ENCODE measurements around the gene MIGA2. TPM values are rescaled to one million over a fixed set of nuclear protein-coding genes. Genes with fewer than 3 reads are reported as not detected.
A peak's percentile ranks its signal among the peaks of the same experiment; 100 is the strongest.

MIGA2 gene
- total and polyA plus RNA-seq, 7 donors: 8.4 to 18.1 (median 13.7) TPM

DNA sequence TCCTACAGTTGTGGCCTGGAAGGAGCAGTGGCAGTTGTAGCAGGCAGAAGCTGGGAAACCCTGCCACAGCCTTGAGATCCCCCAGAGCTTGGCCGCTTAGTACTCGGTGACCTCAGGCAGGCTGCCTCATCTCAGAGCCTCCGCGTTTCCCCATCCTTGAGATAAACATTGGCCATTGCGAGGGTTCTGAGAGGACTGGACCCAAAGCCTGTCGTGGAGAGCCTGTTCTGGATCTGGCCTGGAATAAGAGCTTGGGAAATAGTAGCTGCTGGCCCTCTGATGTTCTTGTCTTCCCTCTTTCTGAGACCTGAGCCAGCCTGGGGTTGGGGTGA is 1.3 kb downstream of the MIGA2 start:
- Histone ChIP-seq H3K9me3 (no peaks in the 10 kb centered on the region), H3K4me1 (peaks cover 16% of the 10 kb centered on the region), H3K4me3 (peak overlapping the region; percentile 94), H3K27me3 (ENCODE audit: insufficient read depth in 3 of 3, low read length in 2 of 3) (no peaks in the 10 kb centered on the region), H3K36me3 (ENCODE audit: insufficient read depth in 1 of 2, low read depth in 1 of 2) (peaks cover 0 to 25% of the 10 kb centered on the region in 2 donors), H3K27ac (peak overlapping the region; percentile 23)
- TF ChIP-seq CTCF (IDR thresholded peaks at IDR 0.05): no peak
- ATAC-seq: no peak
- 38 to 55% (median 43%) methylated on average over 6 of the region's 6 CpGs for WGBS, 3 donors
- intact Hi-C loops (cut with DNase I): loop anchor here (5.0 kb wide), 2 partner anchors 35 to 45 kb away; partner anchors contain the start of gene DOLPP1 (in 1 of the 2)
- no peak for DNase-seq

DNA sequence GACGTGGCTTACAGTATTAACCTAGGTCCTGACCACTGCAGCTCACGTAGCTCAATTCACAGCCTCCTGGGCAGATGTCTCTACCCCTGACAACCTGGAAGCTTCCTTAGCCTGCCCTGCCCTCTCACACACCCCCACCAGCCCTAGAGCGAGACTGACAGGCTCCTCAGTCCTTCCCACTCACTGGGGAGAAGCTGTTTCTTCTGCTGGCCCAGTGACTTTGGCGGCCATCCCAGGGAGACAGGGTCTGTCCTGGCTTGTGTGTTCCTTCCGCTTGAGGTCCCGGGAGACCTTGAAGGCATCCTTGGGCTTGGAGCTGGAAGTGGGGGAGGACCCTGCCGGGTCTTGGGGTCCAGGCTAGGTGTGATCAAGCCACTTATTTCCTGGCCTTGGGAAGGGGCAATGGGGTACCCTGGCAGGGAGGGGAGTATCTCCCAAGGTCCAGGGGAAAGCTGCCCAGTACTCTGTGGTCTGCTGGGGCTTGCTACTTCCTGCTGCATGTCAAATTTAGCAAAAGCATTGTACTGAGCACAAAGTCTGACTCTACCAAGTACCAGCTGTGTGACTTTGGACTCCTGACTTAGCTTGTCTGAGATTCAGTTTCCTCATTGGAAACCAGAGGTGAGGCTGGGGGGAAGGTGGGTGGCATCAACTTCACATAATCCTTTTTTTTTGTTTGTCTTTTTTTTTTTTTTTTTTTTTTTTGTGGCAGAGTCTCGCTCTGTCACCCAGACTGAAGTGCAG is 1.9 kb downstream of the MIGA2 start:
- intact Hi-C loops (cut with DNase I): loop anchor here (5.0 kb wide), 2 partner anchors 34 to 44 kb away; partner anchors contain the start of gene DOLPP1 (in 1 of the 2)
- Histone ChIP-seq H3K27ac (peak overlapping the region; percentile 23), H3K4me3 (peak overlapping the region; percentile 94), H3K4me1 (peaks cover 16% of the 10 kb centered on the region), H3K9me3 (no peaks in the 10 kb centered on the region), H3K27me3 (ENCODE audit: insufficient read depth in 3 of 3, low read length in 2 of 3) (no peaks in the 10 kb centered on the region), H3K36me3 (ENCODE audit: insufficient read depth in 1 of 2, low read depth in 1 of 2) (peaks cover 0 to 31% of the 10 kb centered on the region in 2 donors)
- TF ChIP-seq CTCF (IDR thresholded peaks at IDR 0.05): no peak
- DNase-seq (peak in 1 of 2 donors; percentile 66), ATAC-seq (no peak)
- WGBS, 3 donors: 47 to 61% (median 60%) methylated on average over 7 to 8 of the region's 8 CpGs

GRCh38 chr9:129040113-129040643 is 3.8 kb downstream of the MIGA2 start:
- H3K27ac ChIP-seq: no peak overlapping the region
- 91 to 93% (median 93%) methylated on average over 12 of the region's 12 CpGs for WGBS, 3 donors
- no peak for DNase-seq
- H3K27me3 ChIP-seq (ENCODE audit: insufficient read depth in 3 of 3, low read length in 2 of 3): no peaks in the 10 kb centered on the region
- ATAC-seq: no peak
- TF ChIP-seq CTCF (IDR thresholded peaks at IDR 0.05): no peak
- H3K9me3 ChIP-seq: no peaks in the 10 kb centered on the region
- no peak overlapping the region for H3K4me3 ChIP-seq
- H3K4me1 ChIP-seq: peaks cover 16% of the 10 kb centered on the region
- peaks cover 0 to 47% of the 10 kb centered on the region in 2 donors for H3K36me3 ChIP-seq (ENCODE audit: insufficient read depth in 1 of 2, low read depth in 1 of 2)
- intact Hi-C loops (cut with DNase I): no loop called here

GRCh38 chr9:129042016-129042415 is 5.6 kb downstream of the MIGA2 start:
- DNase-seq (no peak), ATAC-seq (no peak)
- H3K27me3 ChIP-seq (ENCODE audit: insufficient read depth in 3 of 3, low read length in 2 of 3): no peaks in the 10 kb centered on the region
- peaks cover 15% of the 10 kb centered on the region for H3K4me1 ChIP-seq
- intact Hi-C loops (cut with DNase I): no loop called here
- H3K9me3 ChIP-seq: no peaks in the 10 kb centered on the region
- WGBS, 3 donors: 85 to 89% (median 85%) methylated on average over 16 of the region's 16 CpGs
- no peak overlapping the region for H3K27ac ChIP-seq
- TF ChIP-seq CTCF (IDR thresholded peaks at IDR 0.05): no peak
- peaks cover 0 to 64% of the 10 kb centered on the region in 2 donors for H3K36me3 ChIP-seq (ENCODE audit: insufficient read depth in 1 of 2, low read depth in 1 of 2)
- H3K4me3 ChIP-seq: no peak overlapping the region
